MM.1S (cell line): ENCODE measurements around the gene MGAT5.

Source experiments
- EZH2 ChIP-seq: fragments of 300-600 bp; sonication (generic); optimal IDR thresholded peaks from 2 replicates; pipeline ENCODE3; 2017; ENCODE audit warnings: low read depth, mild to moderate bottlenecking, antibody characterized with exemption, low read length, mixed read lengths
- TF ChIP-seq, protein P1 (sequence below): fragments of 300-600 bp; sonication (generic); IDR thresholded peaks from 2 replicates; pipeline ENCODE4 v1.5.1; 2016; ENCODE audit warnings: antibody characterized with exemption, low read length, mixed read lengths

DNA sequence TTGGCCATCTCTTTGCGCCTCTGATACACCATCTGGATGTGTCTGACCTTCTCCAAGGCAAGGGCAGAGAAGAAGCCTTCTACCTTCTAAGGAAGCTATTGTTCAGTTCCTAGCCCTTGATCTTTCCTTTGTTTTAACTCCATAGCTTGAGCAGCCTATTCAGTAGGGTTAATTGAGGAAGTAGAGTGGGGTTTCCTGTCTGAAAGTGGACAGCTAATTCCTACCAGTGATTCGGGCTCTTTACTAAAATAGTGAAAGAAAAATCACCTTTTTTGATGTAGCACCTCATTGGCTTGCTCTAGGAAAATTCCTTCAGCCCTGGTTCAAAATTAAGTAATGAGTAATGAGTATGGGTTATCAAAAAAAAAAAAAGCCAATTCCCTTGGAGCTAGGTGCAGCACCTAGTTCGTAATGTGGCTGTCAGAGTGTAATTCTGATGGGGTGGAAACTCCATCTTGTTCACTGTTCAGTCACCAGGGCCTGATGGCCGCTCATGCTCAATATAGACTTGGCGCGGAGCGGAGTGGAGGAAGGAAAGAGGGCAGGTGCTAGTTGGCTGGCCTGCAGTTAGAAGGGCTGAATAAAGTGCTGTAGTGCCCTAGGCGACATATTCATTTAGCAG lies 2.9 kb upstream of the MGAT5 start:
- TF ChIP-seq, protein P1, sequence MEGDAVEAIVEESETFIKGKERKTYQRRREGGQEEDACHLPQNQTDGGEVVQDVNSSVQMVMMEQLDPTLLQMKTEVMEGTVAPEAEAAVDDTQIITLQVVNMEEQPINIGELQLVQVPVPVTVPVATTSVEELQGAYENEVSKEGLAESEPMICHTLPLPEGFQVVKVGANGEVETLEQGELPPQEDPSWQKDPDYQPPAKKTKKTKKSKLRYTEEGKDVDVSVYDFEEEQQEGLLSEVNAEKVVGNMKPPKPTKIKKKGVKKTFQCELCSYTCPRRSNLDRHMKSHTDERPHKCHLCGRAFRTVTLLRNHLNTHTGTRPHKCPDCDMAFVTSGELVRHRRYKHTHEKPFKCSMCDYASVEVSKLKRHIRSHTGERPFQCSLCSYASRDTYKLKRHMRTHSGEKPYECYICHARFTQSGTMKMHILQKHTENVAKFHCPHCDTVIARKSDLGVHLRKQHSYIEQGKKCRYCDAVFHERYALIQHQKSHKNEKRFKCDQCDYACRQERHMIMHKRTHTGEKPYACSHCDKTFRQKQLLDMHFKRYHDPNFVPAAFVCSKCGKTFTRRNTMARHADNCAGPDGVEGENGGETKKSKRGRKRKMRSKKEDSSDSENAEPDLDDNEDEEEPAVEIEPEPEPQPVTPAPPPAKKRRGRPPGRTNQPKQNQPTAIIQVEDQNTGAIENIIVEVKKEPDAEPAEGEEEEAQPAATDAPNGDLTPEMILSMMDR = no peak
- no peak for TF ChIP-seq EZH2
